ENCODE results near the gene TSPAN18.

DNA sequence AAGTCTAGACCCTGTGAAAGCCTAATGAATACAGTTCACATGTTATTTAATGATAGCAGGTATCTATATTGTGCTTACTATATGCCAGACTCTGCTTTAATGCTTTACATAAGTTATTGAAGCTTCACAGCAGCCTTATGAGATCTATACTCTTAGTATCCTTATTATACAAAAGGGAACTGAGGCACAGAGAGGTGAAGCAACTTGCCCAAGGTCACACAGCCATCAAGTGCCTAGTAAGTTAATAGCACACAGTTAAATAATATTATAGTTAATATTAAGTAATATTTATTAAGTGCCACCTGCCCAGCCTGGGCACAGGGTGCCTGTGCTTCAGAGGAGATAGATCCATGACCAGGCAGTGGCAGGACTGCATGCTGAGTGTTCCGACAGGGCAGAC lies 145.8 kb downstream of the TSPAN18 start:
- TF ChIP-seq, protein P1, sequence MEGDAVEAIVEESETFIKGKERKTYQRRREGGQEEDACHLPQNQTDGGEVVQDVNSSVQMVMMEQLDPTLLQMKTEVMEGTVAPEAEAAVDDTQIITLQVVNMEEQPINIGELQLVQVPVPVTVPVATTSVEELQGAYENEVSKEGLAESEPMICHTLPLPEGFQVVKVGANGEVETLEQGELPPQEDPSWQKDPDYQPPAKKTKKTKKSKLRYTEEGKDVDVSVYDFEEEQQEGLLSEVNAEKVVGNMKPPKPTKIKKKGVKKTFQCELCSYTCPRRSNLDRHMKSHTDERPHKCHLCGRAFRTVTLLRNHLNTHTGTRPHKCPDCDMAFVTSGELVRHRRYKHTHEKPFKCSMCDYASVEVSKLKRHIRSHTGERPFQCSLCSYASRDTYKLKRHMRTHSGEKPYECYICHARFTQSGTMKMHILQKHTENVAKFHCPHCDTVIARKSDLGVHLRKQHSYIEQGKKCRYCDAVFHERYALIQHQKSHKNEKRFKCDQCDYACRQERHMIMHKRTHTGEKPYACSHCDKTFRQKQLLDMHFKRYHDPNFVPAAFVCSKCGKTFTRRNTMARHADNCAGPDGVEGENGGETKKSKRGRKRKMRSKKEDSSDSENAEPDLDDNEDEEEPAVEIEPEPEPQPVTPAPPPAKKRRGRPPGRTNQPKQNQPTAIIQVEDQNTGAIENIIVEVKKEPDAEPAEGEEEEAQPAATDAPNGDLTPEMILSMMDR (conservative IDR thresholded peaks at IDR 0.05; ENCODE audit: low read depth in 2 of 2), result no peak
- TF ChIP-seq CREB1 (CRISPR knock-in tag; IDR thresholded peaks at IDR 0.05; ENCODE audit: low read depth) (no peak), EZH2phosphoT487 (IDR thresholded peaks at IDR 0.05; ENCODE audit: unreplicated experiment) (no peak), STAT1 (IDR thresholded peaks at IDR 0.05; ENCODE audit: unreplicated experiment) (no peak)
- TF ChIP-seq, protein P2, sequence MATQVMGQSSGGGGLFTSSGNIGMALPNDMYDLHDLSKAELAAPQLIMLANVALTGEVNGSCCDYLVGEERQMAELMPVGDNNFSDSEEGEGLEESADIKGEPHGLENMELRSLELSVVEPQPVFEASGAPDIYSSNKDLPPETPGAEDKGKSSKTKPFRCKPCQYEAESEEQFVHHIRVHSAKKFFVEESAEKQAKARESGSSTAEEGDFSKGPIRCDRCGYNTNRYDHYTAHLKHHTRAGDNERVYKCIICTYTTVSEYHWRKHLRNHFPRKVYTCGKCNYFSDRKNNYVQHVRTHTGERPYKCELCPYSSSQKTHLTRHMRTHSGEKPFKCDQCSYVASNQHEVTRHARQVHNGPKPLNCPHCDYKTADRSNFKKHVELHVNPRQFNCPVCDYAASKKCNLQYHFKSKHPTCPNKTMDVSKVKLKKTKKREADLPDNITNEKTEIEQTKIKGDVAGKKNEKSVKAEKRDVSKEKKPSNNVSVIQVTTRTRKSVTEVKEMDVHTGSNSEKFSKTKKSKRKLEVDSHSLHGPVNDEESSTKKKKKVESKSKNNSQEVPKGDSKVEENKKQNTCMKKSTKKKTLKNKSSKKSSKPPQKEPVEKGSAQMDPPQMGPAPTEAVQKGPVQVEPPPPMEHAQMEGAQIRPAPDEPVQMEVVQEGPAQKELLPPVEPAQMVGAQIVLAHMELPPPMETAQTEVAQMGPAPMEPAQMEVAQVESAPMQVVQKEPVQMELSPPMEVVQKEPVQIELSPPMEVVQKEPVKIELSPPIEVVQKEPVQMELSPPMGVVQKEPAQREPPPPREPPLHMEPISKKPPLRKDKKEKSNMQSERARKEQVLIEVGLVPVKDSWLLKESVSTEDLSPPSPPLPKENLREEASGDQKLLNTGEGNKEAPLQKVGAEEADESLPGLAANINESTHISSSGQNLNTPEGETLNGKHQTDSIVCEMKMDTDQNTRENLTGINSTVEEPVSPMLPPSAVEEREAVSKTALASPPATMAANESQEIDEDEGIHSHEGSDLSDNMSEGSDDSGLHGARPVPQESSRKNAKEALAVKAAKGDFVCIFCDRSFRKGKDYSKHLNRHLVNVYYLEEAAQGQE (IDR thresholded peaks at IDR 0.05; ENCODE audit: unreplicated experiment), result no peak

Measured in GM23338 (cell line).